Vagina (tissue), 2 donors: ENCODE measurements around the gene HS3ST3B1.

Experiments used
- CTCF ChIP-seq, 3 experiments: fragments of 450-650 bp in 2 of 3; fragments of 200-600 bp in 1 of 3; sonication (generic) in 1 of 3; IDR thresholded peaks; one replicate each; pipeline ENCODE4 v1.5.1; 2017 to 2019; ENCODE audit warnings: antibody characterized with exemption in 3 of 3, mild to moderate bottlenecking in 2 of 3, moderate library complexity in 2 of 3
- POLR2A ChIP-seq, 2 donors: fragments of 450-650 bp; IDR thresholded peaks; one replicate each; pipeline ENCODE4 v1.6.1; 2017; ENCODE audit warnings: antibody characterized with exemption in 2 of 2, mild to moderate bottlenecking in 2 of 2, moderate library complexity in 2 of 2
- POLR2AphosphoS5 ChIP-seq, 2 donors: sonication (generic); formaldehyde crosslinking; IDR thresholded peaks; one replicate each; pipeline ENCODE4 v1.9.0; 2017; ENCODE audit warnings: antibody characterized with exemption in 2 of 2, mild to moderate bottlenecking in 2 of 2, low read depth in 1 of 2; ENCODE audit not compliant: insufficient read depth in 1 of 2

GRCh38 chr17:14374268-14374667 is 73.4 kb downstream of the HS3ST3B1 start:
- TF ChIP-seq CTCF (IDR thresholded peaks at IDR 0.05): no peak
- no peak for TF ChIP-seq POLR2AphosphoS5 (IDR thresholded peaks at IDR 0.05; ENCODE audit: insufficient read depth in 1 of 2, low read depth in 1 of 2)
- TF ChIP-seq POLR2A (IDR thresholded peaks at IDR 0.05): no peak
